HPDE6-E6E7 (cell line): Measurements from ENCODE around the gene TSPO2.
"Not testable (repeated sequence)": the region's sequence is repeated elsewhere in the genome, so short reads cannot be mapped to it uniquely, and the experiment has no call there.

Experiments
- DNase-seq: peaks from one replicate; pipeline ENCODE4 v3.0.0; 2011; ENCODE audit warnings: missing footprints; ENCODE audit errors: extremely low spot score

TSPO2 gene, protein sequence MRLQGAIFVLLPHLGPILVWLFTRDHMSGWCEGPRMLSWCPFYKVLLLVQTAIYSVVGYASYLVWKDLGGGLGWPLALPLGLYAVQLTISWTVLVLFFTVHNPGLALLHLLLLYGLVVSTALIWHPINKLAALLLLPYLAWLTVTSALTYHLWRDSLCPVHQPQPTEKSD

DNA sequence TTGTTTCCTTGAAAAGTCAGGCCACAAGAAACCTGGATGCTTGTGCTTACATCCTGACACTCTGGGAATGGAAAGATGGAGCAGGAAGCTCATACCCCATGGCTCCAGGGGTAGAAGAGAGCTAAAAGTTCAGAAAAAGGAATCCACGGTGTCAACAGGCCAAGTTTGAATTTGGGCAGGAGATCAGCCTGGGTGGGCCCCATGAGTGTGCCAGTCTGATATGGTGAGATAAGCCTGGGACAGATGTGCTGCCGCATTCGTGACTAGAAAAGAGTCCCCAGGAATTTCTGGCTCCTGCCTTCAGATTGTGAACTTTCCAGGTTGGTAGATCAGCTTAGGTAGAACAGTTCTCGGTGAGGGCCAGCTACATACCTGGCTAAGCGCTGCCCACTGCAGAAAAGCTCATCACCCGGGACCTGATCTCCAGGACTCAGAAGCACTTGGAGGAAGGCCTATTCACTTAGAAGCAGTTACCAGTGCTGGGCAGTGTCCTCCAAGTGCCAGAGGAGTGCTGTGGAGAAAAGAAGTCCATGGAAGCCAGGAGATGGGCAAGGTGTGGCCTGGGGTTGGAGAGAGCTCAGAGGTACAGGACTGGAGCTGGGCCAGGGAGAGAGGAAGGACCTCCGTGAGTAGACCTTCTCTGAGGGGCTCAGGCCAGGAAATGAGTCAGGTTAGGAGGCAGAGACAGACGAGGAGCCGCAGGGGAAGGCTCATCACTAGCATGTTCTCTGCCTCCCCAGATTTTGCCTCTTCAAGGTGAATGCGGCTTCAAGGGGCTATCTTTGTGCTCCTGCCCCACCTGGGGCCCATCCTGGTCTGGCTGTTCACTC, at the start of gene TSPO2:
TSS of gene TSPO2 (plus strand) at position 242 of the 830 bp plus-strand sequence. CDS start at position 761, 519 bp downstream.
- DNase-seq: no peak

DNA sequence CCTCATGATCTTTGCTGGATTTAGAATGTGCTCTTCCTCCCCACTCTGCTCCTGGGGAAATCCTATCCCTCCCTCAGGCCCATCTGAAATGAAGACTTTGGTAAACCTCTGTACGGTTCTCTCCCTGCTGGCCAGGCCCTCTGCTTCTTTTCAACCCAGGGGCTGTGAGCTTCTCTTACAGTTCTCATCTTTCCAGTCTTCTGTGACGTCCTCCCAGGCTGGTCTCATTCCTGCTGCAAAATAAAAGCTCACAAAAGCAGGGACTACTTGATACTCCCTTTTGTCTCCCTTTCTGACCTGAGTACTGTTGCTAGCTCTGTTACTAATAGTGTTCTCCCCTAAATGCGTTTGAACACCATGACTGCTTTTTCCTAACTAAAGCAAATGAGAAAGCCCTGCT, 49.5 kb upstream of the TSPO2 start:
- no peak for DNase-seq

DNA sequence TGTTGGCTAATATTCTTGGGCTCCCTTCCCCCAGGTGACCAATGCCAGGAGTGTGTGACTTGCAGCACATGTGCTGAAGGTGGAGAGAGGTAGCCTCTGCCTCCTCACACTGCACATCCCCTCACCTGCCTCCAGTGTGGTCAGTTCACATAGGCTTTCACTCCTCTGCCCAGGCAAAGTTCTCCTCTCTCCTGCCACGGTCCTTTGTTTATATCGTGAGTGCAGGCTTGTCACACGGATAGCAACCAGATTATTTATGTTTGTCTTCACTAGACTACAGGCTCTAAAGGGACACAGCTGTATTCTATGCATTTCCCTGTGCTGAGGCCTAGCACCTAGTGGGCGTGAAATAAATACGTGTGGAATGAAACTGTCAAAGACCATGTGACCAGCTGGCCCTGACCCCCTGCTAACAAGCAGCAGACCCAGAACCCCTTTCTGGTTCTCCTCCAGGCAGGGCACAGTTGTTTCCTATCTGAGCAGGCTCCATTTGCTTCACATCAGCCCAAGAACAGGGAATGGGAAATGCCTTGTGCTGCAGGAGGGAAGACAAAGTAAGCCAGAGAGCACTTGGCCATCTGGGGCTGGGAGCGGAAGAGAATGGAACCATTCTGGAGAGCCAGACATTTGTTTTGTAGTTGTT, 45.6 kb upstream of the TSPO2 start:
- DNase-seq: no peak

DNA sequence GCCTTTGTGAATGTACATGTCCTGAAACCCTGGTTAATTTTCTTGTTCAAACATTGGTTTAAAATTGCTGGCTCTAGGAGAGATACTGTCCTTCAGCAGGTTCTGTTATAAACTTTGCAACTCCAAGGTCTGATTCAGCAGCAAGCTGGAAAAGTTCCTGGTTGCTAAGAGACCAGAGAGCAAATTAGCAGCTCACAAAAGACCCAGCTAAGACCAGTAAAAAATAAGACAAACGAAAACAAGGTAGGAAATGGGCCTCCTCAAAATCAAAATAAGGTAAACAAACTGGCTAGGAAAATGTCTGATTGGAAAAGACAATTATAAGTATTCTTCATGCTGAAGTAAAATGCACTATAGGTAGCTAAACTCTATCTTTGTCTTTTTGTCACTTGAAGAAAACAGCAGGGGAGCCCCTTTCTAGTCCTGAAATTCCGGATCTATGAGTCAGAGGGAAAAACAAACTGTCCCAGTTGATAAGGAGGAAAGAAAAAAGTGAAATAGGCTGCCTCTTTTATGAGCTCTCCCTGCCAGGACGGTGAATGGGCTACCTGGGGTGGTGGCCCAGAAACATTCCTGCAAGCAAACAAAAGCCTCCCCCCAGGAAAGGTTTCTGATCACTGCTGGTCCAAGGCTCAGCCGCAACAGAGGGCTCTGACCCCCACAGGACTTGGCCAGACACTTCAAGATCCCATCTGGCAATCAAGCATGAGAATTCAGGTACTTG, 44.9 kb upstream of the TSPO2 start:
- no peak for DNase-seq

DNA sequence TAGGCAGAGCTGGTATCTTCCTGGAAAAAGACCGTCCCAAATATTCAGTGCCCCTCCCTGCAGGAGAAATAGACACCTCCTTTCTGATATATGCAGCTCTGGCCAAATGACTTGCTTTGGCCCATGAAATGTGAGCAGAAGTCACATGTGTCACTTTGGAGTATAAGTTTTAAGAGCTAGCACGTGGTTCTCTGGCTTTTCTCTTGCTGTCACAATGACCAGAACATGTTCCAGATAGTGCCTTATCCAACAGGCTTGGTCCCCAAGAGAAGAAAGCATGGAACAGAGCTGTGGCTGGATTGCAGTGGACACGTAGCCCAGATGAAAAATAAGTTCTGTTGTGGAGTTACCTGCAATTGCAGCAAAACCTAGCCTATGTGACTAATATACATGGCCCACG, 43.6 kb upstream of the TSPO2 start:
- DNase-seq: no peak

DNA sequence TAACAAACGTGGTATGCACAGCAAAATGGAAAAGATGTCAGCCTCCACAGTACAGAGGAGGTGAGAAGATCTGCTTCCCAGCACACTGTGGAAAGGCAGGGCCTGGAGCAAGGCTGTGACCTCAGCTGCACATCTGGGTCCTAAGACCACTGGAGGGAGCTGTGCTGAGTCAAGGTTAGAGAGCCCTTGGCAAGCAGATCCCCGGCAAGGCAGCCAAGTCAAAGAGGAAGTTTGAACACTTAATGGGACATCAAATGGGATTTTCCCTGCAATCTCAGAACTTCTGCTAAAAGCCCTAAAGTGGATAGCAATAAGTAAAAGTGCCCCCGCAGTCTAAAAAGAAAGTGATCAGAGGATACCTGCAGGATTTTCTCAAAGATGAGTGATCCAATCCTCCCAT, 42.7 kb upstream of the TSPO2 start:
- no peak for DNase-seq

DNA sequence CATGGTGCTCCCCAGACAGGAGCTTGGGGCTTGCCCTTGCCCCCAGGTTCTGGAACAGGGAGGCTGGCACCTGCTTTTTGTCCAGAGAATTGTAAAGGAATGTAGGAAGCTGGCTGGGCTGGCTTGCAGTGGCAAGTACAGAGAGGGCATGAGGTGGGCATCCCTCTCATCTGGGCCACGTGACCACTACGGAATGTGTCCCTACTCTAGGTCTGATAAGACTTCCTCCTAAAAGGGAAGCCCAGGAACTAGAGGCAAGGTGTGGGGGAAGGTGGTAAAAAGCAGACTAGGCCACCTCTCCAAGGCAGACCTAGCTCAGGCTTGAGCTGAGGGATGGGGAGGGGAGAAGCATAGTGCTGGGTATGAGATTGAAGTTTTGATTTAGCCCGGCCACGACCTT, 42.0 kb upstream of the TSPO2 start:
- no peak for DNase-seq

DNA sequence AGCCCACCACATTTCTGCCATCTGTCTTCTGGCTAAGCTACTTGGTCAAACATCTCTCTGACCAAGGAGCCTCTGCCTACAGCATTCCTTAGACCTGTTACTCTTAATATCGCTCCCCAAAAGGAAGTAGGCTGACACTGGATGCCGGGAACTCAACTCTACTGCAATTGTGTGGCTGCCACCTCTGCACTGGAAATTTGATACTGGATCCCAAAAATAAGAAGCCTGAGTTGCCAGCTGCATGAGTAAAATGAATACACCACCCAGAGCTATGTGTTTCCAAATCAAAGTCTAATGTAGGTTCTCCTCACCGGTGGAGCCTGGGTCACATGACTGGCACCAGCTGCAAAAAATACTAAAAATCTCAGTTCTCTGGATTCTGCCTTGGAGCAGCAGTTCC, 40.1 kb upstream of the TSPO2 start:
- no peak for DNase-seq

DNA sequence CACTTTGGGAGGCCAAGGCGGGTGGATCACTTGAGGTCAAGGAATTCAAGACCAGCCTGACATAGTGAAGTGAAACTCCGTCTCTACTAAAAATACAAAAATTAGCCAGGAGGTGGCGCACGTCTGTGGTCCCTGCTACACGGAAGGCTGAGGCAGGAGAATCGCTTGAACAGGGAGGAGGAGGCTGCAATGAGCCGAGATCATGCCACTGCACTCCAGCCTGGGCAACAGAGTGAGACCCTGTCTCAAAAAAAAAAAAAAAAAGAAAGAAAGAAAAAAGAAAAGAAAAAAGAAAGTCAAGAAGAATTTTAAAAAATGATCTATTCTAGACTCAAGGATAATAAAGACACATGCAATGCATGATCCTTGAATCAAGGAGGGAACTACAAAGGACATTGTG, 36.0 kb upstream of the TSPO2 start:
- not testable (repeated sequence) for DNase-seq

DNA sequence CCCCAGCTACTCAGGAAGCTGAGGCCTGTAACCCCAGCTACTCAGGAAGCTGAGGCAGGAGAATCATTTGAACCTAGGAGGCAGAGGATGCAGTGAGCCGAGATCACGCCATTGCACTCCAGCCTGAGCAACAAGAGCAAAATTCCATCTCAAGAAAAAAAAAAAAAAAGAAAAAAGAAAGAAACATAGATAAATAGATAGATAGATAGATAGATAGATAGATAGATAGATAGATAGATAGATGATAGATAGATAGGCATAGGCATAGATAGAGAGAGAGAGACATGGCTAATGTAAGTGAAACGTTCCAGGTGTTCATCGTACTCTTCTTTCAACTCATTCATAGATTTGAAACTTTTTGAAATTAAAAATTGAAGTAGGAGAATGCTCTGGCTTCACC, 35.3 kb upstream of the TSPO2 start:
- not testable (repeated sequence) for DNase-seq

DNA sequence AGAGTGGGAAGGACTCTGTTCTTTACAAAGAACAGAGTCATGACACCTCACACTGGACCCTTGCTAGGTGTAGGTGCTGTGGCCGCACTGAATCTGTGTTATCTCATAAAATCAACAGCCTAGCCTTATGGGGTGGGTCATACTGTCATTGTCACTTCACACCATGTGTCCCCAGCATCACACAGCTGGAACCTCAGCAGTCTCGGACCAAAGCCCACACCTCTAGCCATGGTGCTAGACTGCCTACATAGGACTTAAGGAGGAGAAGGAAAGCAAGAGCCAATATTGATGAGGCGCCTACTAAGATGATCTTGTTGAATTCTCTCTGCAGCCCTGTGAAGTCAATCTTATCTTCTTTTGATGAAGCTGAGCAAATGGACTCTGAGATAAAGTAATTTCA, 34.3 kb upstream of the TSPO2 start:
- DNase-seq: no peak

DNA sequence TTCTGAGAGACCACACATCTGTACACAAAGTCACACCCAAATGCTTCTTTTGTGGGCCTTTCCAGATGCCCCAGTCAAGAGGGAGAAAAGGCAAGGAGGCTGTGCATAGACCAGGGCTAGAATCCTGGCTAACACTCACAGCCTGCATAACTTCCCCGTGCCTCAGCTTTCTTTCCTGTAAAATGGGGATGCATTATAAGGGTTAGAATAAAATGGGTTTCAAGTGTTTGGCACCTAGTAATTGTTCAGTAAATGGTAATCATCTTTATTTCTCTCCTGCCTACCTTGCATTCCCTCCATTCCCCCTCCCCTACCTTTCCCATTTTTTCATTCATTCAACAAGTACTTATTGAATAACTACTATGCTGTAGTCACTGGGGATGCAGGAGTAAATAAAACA, 32.6 kb upstream of the TSPO2 start:
- DNase-seq: no peak

DNA sequence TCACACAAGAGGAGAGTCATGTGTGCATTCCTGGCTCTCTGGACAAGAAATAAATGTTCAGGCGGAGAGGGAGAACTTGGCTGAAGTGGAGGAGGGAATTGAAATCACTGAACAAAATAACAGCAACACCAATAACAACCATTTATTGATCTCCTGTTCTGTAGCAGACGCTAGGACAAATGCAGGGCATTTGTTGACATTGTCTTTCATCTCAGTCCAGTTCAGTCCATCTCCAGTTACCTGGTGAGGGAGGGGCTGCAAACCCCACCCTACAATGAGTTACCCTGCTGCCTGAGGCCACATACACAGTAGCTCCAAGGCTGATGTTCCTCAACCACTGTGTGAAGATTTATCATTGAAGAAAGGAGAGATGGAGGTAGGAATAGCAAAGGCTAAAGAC, 30.6 kb upstream of the TSPO2 start:
- no peak for DNase-seq

DNA sequence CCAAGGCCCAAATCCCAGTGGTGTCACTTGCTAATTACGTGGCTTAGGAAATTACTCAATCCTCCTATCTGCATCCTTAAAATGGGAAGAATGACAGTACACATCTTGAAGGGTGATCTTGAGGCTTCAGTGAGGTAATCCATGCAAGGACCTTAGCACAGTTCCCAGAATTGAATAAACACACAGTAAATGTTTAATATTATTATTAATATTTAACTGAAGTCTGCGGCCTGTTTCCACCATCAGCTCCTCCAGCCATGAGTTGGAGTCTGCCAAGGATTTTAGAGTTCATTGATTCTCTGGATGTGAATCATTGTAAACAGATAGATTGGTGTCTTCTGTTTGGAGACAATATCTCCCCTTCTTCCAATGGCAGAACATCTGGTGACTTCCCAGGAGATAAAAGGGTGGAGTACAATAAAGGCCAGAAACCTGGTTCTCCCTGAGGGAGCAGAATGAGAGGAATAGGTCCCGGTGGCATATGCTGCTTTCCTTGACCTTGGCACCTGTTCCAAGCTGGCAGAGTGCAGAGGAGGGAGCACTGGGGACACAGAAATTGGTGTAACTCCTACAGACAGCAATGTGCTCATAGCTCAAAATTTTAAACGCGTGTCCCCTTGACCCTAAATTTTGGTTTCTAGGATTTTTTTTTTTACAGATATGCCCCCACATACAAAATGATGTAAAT, 28.7 kb upstream of the TSPO2 start:
- DNase-seq: no peak

DNA sequence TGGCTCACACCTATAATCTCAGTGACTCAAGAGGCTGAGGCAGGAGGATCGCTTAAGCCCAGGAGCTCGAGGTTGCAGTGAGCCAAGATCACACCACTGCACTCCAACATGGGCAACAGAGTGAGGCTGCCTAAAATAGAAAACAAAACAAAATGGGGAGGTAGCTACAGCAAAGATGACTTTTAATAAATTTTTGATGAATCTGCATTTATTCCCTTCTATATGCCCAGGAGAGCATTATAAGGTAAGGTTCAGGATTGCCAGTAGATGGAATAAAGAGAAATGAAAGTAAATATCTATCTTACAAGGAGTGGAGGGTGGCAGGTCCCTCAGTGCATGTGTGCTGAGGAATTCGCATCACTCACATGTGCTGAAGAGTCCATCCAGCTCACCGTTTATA, 27.5 kb upstream of the TSPO2 start:
- no peak for DNase-seq

DNA sequence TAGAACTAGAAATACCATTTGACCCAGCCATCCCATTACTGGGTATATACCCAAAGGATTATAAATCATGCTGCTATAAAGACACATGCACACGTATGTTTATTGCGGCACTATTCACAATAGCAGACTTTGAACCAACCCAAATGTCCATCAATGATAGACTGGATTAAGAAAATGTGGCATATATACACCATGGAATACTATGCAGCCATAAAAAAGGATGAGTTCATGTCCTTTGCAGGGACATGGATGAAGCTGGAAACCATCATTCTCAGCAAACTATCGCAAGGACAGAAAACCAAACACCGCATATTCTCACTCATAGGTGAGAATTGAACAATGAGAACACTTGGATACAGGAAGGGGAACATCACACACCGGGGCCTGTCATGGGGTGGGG, 26.4 kb upstream of the TSPO2 start:
- not testable (repeated sequence) for DNase-seq

DNA sequence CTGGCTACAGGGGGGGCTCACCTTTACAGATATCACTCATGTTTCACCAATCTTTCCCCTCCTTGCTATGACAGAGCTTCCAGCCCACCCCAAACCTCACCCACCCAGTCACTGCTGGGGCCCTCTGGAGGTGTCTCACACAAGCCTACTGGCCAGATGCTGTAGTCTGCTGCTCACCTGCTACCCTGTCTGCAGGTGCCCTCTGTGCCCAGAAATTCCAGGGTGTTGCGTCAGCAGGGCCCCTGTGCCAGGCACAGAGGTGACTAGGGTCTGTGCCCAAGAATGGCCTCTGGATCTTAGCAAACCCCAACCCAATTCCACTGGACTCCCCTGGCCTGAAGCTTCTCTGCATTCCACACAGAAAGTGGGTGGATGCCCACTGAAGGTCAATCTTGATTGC, 24.6 kb upstream of the TSPO2 start:
- DNase-seq: no peak

DNA sequence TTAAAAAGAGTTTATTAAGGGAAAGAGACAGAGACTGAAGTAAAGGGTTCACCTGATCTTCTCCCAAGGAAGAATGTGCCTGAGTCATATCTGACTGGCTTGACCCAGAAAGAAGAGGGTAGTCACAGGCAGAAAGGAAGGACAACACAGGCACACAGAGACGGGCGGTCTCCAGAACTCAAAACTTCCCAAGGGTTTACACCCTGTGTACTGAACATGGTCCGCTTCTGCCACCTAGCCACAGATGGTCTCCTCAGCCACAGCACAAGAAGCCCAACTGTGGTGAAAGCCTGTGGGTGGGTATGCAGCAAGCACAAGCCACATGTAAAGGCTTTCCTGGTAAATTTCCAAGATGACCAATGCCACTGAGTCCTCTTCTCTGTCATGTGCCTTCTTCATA, 20.4 kb upstream of the TSPO2 start:
- DNase-seq: no peak

DNA sequence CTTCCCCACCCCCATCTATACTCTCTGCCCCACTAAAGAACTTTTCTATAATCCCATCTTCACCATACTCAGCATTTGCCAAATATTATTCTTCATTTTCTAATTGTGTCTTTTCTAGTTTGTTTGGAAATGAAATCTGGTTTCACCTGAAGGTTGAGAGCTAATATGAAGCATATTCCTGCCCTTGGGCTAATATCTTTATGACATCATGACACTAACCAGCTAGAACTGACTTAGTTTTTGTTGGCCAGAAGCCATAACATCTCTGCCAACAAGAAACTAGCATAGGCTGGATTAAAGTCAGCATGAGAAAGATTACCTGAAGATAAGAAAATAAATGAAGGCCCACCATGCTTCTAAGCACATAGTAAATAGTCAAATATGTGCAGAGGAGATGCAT, 20.0 kb upstream of the TSPO2 start:
- DNase-seq: no peak

DNA sequence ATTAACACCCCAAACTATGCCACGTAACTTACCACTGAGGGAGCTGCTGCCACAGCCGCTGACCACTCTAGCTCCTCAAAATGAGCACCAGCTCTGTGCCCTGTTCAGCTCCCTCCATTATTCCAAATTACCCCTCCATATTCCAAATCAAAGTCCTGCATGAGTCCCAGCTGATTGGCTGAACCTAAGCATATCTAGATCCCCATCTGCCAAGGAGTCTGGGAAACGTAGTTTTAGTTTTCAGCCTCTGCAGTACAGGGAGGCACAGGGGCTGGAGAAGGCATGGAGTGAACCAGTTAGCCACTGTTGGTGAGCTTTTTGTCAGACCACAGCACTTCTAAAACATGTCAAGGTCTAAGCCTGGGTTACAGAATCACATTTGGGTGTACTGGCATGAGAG, 19.2 kb upstream of the TSPO2 start:
- DNase-seq: no peak

DNA sequence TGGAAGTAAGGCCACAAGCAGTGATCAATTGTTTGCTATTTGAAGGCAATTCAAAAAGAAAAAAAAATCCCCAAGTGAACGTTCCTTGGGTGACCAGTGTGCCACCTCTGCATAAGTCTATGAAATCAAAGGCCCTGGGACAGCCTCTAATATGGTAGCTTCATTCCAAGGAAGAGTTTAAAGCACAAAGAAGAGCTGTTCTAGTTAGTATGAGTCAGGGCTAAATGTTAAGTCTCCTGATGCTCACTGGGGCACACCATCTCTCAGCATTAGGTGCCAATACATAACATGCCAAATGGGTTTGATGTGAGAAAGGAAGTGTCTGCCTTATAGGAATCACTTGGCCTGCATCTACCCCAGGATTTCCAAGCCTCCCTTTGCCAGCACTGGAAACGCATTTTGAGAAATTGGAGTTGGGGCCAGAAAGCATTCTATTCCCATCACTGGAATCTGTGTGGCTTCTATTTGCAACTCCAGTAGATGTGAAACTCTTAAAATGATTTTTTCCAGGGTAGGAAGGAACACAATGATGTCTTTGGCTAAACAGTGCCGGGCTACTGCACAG, 16.2 kb upstream of the TSPO2 start:
- DNase-seq: no peak

DNA sequence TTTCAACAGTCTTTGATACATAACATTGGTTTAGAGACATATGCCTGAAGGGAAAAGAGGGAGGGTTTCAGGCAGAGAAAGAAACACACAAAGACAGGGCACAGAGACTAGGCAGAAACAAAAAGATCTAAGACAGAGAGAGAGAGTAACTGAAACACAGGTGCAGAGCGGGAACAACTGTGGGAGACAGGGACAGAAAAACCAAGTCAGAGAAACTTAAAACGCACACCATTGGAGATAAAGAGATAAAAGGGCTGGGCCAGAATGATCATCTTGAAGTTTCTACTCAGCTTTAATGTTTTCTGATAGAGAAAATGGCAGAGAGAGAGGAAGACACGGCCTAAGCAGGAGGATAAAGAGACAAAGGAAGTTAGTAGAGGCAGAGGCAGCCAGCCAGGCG, 15.0 kb upstream of the TSPO2 start:
- no peak for DNase-seq
